Amygdala (tissue), 56 donors: Measurements from ENCODE around the gene EEF2.
A peak's percentile ranks its signal among the peaks of the same experiment; 100 is the strongest.

ENCODE experiments used
- DNase-seq, 56 donors: peaks; one replicate each; lab custom pipeline; 2025; lab: John Stamatoyannopoulos, UW

Gene EEF2

GRCh38 chr19:3984908-3985642 is at the start of gene EEF2:
EEF2 (minus strand) TSS chr19:3985463; CDS start chr19:3985380, 83 bp downstream.
- peak; percentile 34 to 89 (median 76) for DNase-seq

GRCh38 chr19:4034048-4035017 is 49.1 kb upstream of the EEF2 start:
- DNase-seq, result peak in 55 of 56 donors; percentile 27 to 94 (median 80)

DNA sequence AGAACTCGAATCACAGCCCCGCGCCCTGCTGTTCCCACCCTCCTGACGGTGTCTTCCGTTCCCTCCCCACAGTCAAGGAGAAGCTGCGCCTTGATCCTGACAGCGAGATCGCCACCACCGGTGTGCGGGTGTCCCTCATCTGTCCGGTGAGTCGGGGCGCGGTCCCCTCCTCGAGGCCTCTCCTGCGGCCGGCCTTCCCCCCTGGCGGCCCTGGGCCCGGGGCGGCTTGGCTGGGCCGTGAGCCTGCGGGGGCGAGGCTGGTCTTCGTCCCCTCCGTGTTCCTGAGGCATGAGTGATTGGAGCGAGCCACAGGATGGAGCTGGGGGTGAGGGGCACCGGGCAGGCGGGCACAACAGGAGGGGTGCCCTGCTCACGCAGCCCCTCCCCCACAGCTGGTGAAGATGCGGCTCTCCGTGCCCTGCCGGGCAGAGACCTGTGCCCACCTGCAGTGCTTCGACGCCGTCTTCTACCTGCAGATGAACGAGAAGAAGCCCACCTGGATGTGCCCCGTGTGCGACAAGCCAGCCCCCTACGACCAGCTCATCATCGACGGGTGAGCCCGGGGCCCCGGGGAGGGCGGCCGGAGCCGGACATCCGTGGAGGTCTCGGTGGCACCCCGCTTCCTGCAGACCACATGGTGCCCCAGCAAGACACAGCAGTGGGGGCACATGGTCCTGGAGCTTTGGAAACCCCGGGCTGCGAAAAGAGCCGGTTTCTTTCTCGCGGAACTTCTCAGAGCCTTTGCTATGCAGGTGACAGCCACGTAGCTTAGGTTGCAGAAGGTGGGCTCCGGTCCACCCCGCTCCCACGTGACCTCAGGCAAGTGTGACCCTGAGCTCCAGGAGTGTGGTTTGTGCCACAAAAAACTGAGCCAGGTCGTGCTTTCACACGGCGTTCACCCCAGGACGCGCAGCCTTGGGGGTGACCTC is 48.0 kb upstream of the EEF2 start:
- DNase-seq, result no peak

- DNase-seq, result no peak
These were observed 47.2 kb upstream of the EEF2 start for GRCh38 chr19:4032436-4032835.

- no peak for DNase-seq
These were observed 46.2 kb upstream of the EEF2 start for GRCh38 chr19:4031420-4031819.

- no peak for DNase-seq
These were observed 45.7 kb upstream of the EEF2 start for GRCh38 chr19:4030981-4031380.

DNA sequence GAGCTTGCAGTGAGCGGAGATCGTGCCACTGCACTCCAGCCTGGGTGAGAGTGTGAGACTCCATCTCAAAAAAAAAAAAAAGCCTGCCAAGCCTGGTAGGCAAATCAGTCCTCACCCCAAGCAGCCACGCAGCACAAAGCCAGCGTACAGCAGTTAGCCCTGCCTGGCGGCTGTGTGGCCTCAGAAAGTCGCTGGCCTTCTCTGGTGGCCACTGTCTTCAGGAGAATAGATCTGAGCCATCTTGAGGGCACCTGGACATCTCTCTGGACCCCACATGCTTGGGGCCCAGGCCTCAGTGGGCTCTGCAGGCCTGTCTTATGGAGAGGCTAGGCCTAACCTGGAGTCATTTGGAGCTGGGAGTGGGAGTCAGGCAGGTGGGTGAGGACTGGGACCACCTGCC is 45.3 kb upstream of the EEF2 start:
- no peak for DNase-seq

GRCh38 chr19:4029247-4029614 is 44.0 kb upstream of the EEF2 start:
- no peak for DNase-seq

DNA sequence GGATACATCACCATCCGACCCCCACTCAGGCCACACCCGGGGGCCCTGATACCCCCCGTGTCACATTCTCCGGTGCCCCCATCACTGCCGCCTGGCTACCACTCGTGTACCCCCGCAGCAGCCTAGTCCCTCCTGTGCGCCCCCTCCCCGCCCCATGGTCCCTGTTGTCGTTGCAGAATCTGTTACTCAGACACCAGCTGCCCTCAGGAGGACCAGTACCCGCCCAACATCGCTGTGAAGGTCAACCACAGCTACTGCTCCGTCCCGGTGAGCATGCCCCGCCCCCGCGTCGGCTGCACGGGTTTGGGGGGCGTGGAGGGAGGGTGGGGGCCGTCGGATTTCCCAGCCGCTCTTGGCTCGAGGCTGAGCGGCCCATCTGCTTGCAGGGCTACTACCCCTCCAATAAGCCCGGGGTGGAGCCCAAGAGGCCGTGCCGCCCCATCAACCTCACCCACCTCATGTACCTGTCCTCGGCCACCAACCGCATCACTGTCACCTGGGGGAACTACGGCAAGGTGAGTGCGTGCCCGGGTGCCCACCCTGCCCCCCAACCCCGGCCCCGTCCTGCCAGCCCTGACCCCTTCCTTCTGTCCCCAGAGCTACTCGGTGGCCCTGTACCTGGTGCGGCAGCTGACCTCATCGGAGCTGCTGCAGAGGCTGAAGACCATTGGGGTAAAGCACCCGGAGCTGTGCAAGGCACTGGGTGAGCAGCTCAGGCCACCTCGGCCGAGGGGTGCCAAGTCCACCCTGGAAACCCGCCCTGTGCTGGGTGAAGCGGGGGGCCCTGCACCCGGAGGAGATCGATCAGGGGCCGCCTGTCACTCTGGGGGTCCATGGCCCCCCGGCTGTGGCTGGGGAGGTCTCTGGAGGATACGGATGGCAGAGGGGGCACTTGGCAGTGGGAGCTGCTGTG is 43.3 kb upstream of the EEF2 start:
- DNase-seq, result no peak

DNA sequence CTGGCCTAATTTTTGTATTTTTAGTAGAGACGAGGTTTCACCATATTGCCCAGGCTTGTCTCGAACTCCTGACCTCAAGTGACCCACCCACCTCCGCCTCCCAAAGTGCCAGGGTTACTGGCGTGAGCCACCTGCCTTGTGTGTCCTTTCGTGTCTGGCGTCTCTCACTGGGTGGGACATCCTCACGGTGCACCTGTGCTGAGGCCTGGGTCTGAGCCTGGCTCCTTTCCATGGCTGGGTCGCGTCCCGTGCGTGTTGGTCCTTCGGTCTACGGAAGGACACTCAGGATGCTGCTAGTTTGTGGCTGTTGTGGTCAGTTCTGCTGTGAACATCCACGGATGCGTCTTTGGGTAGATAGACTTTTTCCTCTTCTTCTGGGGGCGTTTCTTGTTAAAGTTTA is 41.9 kb upstream of the EEF2 start:
- DNase-seq, result no peak

- DNase-seq, result no peak
These were observed 40.1 kb upstream of the EEF2 start for GRCh38 chr19:4025317-4025716.

- no peak for DNase-seq
These were observed 38.5 kb upstream of the EEF2 start for GRCh38 chr19:4023600-4024398.

- no peak for DNase-seq
These were observed 34.3 kb upstream of the EEF2 start for GRCh38 chr19:4019578-4019977.

DNA sequence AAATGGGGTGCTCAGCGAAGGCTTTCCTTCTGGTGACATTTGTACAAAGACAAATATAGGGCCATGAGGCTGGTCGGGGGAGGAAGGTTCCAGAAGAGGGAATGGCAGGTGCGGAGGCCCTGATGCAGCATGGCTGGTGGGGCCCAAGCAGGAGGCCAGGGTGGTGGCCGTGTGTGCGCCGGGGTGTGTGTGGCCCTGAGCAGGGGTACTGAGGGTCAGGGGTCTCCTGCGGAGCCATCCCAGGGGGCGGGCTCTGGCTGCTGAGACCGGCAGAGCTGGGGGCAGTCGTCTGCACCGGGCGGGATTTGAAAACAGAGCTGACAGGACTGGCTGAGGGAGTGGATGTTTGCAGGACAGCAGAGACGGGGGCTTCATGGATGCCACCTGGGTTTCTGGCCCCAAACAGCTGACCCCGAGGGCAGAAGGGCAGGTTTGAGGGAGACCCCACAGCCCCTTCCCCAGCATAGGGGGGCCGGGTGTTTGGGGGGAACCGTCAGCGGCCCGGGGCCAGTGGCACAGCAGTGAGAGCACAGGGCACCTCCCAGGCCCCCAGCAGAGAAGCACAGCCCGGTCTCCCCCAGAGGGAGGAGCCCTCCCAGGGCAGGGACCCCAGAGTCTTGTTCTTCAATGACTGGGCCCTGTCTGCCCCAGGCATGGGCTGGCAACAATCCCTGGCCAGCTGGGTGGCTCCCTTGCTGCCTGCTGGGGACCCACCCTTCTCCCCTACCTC is 33.7 kb upstream of the EEF2 start:
- DNase-seq, result no peak

- peak in 23 of 56 donors; percentile 18 to 65 (median 37) for DNase-seq
These were observed 32.9 kb upstream of the EEF2 start for GRCh38 chr19:4018140-4018613.

GRCh38 chr19:4016903-4017638 is 31.8 kb upstream of the EEF2 start:
- DNase-seq, result peak in 1 of 56 donors; percentile 54

DNA sequence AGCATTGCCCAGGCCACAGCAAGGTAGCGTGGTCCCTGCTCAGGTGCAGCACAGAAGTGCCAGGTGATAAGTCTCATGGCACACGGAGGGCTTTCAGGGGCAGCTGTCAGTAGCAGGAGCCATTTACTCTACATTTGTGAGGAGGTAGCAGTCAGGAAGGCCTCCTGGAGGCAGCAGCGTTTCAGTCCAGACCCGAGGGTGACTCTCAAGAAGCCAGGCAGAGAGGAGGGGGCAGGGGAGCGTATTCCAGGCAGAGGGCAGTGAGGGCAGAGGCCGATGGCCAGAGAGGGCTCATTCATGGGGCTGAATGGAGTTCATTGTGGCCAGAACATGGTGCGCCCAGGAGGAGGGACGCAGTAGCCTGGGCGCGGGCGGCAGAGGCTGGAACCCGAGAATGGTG is 31.2 kb upstream of the EEF2 start:
- DNase-seq, result peak in 52 of 56 donors; percentile 32 to 92 (median 73)
